ENCODE data around the gene NOBOX. TPM values are rescaled to one million over a fixed set of nuclear protein-coding genes. Genes with fewer than 3 reads are reported as not detected.

Gene NOBOX
- polyA plus RNA-seq, 1 donor (not counting 4 experiments of a cell fraction or from before 2014, with no cell fraction given): not detected

DNA sequence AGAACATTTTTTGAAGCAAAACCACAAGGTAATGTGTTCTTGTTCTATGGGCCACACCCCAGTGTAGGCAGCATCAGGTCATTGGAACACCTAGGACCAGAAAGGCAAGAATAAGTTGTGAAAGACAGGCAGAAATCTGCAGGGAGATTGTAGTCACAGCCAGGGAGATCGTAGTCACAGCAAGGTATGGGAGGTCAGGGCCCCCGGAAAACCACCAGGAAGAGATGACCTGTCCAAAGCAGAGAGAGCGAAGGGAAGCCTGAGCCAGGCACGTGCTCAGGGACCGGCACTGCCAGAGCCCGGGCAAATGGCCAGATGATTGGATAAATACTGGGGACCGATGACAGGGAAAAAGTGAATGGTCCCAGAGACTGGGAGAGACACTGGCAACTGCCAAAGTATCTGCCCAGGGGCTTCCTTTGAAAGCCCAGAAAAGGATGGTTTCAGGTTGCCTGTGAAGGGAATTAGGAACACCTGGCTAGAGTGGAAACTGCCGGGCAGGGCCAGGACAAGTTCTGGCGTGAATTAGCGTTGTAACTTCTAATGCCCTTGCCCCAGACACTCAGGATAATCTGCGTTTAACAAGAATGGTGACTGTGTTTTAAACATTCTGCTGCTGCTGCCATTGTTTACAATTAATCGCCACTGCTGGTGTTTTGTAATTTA, 3.9 kb upstream of the NOBOX start:
- H3K79me2 ChIP-seq (ENCODE audit: control insufficient read depth, insufficient read depth, low read length): no peaks in the 10 kb centered on the region
- no peaks in the 10 kb centered on the region for H3K36me3 ChIP-seq (ENCODE audit: control insufficient read depth in 2 of 2, extremely low read depth in 1 of 2, insufficient read depth in 2 of 2, low read length in 2 of 2)
- TF ChIP-seq, protein P1, sequence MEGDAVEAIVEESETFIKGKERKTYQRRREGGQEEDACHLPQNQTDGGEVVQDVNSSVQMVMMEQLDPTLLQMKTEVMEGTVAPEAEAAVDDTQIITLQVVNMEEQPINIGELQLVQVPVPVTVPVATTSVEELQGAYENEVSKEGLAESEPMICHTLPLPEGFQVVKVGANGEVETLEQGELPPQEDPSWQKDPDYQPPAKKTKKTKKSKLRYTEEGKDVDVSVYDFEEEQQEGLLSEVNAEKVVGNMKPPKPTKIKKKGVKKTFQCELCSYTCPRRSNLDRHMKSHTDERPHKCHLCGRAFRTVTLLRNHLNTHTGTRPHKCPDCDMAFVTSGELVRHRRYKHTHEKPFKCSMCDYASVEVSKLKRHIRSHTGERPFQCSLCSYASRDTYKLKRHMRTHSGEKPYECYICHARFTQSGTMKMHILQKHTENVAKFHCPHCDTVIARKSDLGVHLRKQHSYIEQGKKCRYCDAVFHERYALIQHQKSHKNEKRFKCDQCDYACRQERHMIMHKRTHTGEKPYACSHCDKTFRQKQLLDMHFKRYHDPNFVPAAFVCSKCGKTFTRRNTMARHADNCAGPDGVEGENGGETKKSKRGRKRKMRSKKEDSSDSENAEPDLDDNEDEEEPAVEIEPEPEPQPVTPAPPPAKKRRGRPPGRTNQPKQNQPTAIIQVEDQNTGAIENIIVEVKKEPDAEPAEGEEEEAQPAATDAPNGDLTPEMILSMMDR (optimal IDR thresholded peaks at IDR 0.05 in 1 of 3, IDR thresholded peaks at IDR 0.05 in 1 of 3, conservative IDR thresholded peaks at IDR 0.05 in 1 of 3; ENCODE audit: extremely low read depth in 1 of 3, insufficient read depth in 2 of 3, low read length in 3 of 3): no peak
- no peak for TF ChIP-seq EZH2 (IDR thresholded peaks at IDR 0.05; ENCODE audit: low read length)
- no peaks in the 10 kb centered on the region for H4K20me1 ChIP-seq (ENCODE audit: control insufficient read depth, extremely low read depth, insufficient read depth, low read length)
- H3K4me3 ChIP-seq (ENCODE audit: control insufficient read depth in 2 of 3, extremely low read depth in 1 of 3, insufficient read depth in 2 of 3, low read depth in 1 of 3, low read length in 3 of 3): peak overlapping the region in 2 of 3 experiments; percentile 57 to 62
- no peaks in the 10 kb centered on the region for H3K27me3 ChIP-seq (ENCODE audit: control insufficient read depth, extremely low read depth, insufficient read depth, low read length)
- peak overlapping the region; percentile 81 for H2AFZ ChIP-seq (ENCODE audit: control insufficient read depth, low read length)
- H3K4me1 ChIP-seq (ENCODE audit: control insufficient read depth, extremely low read depth, insufficient read depth, low read length): peaks cover 22% of the 10 kb centered on the region
- H3K4me2 ChIP-seq (ENCODE audit: control insufficient read depth, extremely low read depth, insufficient read depth, low read depth, low read length): peak overlapping the region; percentile 98
- no peaks in the 10 kb centered on the region for H3K9me3 ChIP-seq (ENCODE audit: control insufficient read depth, low read depth, low read length)
- H3K9ac ChIP-seq (ENCODE audit: control insufficient read depth, extremely low read depth, insufficient read depth, low read length): peak overlapping the region; percentile 77
- dilution Hi-C loops (cut with MboI; ENCODE audit: extremely low pct_ligation_motif_present, low sequenced_read_pairs): no loop called here
- no peaks in the 10 kb centered on the region for H3K9me1 ChIP-seq (ENCODE audit: control insufficient read depth, extremely low read depth, insufficient read depth, low read length)
- DNase-seq (ENCODE audit: low read depth, low spot score): peak; percentile 53
- peak; percentile 98 for FAIRE-seq
- peak overlapping the region; percentile 94 for H3K27ac ChIP-seq (ENCODE audit: control insufficient read depth, insufficient read depth, low read length)

DNA sequence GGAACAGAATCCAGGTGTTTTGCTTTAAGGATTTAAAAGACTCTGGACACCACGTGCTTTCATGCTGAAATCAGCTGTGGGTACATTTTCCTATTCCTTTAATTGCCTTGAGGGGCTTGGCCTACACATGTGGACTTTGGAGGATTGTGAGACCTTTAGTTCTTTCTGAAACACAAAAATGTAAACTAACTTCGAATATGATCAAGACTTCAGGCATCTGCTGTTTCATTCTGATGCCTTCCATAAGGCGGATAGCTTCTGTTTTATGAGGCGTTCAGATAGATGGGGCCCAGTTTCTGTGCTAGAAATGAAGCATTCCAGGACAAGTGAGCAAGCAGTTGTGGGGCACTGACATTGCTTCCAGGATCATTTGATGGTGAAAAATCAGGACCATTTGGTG, 1.5 kb upstream of the NOBOX start:
- no peak for TF ChIP-seq EZH2 (IDR thresholded peaks at IDR 0.05; ENCODE audit: low read length)
- TF ChIP-seq, protein P1 (optimal IDR thresholded peaks at IDR 0.05 in 1 of 3, IDR thresholded peaks at IDR 0.05 in 1 of 3, conservative IDR thresholded peaks at IDR 0.05 in 1 of 3; ENCODE audit: extremely low read depth in 1 of 3, insufficient read depth in 2 of 3, low read length in 3 of 3): no peak

More for the DNA sequence above, 1.5 kb upstream of the NOBOX start:
- no peak overlapping the region for H2AFZ ChIP-seq (ENCODE audit: control insufficient read depth, low read length)
- no peaks in the 10 kb centered on the region for H3K36me3 ChIP-seq (ENCODE audit: control insufficient read depth in 2 of 2, extremely low read depth in 1 of 2, insufficient read depth in 2 of 2, low read length in 2 of 2)
- H4K20me1 ChIP-seq (ENCODE audit: control insufficient read depth, extremely low read depth, insufficient read depth, low read length): no peaks in the 10 kb centered on the region
- H3K27me3 ChIP-seq (ENCODE audit: control insufficient read depth, extremely low read depth, insufficient read depth, low read length): no peaks in the 10 kb centered on the region
- DNase-seq (ENCODE audit: low read depth, low spot score) (no peak), FAIRE-seq (no peak)
- H3K4me2 ChIP-seq (ENCODE audit: control insufficient read depth, extremely low read depth, insufficient read depth, low read depth, low read length): no peak overlapping the region
- no peaks in the 10 kb centered on the region for H3K9me1 ChIP-seq (ENCODE audit: control insufficient read depth, extremely low read depth, insufficient read depth, low read length)
- dilution Hi-C loops (cut with MboI; ENCODE audit: extremely low pct_ligation_motif_present, low sequenced_read_pairs): no loop called here
- H3K9me3 ChIP-seq (ENCODE audit: control insufficient read depth, low read depth, low read length): no peaks in the 10 kb centered on the region
- H3K4me1 ChIP-seq (ENCODE audit: control insufficient read depth, extremely low read depth, insufficient read depth, low read length): peaks cover 22% of the 10 kb centered on the region
- no peak overlapping the region for H3K4me3 ChIP-seq (ENCODE audit: control insufficient read depth in 2 of 3, extremely low read depth in 1 of 3, insufficient read depth in 2 of 3, low read depth in 1 of 3, low read length in 3 of 3)
- no peak overlapping the region for H3K9ac ChIP-seq (ENCODE audit: control insufficient read depth, extremely low read depth, insufficient read depth, low read length)
- no peak overlapping the region for H3K27ac ChIP-seq (ENCODE audit: control insufficient read depth, insufficient read depth, low read length)
- H3K79me2 ChIP-seq (ENCODE audit: control insufficient read depth, insufficient read depth, low read length): no peaks in the 10 kb centered on the region
